CD4-positive, alpha-beta T cell treated with Interleukin-21 for 1 hour (primary cell): Measurements from ENCODE around the gene SERPINE1.
A peak's percentile ranks its signal among the peaks of the same experiment; 100 is the strongest.
"Not testable (repeated sequence)": the region's sequence is repeated elsewhere in the genome, so short reads cannot be mapped to it uniquely, and the experiment has no call there.

Source experiments
- DNase-seq: peaks from one replicate; pipeline ENCODE4 v3.0.0-alpha.2; 2020

The SERPINE1 gene

GRCh38 chr7:101126651-101127459 is at the start of gene SERPINE1:
SERPINE1 (plus strand) TSS chr7:101127104; CDS start chr7:101128394, 1,290 bp downstream.
- peak; percentile 58 for DNase-seq

GRCh38 chr7:101077303-101078086 is 49.4 kb upstream of the SERPINE1 start:
- peak; percentile 86 for DNase-seq

GRCh38 chr7:101081432-101081831 is 45.5 kb upstream of the SERPINE1 start:
- DNase-seq: no peak

- no peak for DNase-seq
Observed at GRCh38 chr7:101084865-101085161, 42.1 kb upstream of the SERPINE1 start.

DNA sequence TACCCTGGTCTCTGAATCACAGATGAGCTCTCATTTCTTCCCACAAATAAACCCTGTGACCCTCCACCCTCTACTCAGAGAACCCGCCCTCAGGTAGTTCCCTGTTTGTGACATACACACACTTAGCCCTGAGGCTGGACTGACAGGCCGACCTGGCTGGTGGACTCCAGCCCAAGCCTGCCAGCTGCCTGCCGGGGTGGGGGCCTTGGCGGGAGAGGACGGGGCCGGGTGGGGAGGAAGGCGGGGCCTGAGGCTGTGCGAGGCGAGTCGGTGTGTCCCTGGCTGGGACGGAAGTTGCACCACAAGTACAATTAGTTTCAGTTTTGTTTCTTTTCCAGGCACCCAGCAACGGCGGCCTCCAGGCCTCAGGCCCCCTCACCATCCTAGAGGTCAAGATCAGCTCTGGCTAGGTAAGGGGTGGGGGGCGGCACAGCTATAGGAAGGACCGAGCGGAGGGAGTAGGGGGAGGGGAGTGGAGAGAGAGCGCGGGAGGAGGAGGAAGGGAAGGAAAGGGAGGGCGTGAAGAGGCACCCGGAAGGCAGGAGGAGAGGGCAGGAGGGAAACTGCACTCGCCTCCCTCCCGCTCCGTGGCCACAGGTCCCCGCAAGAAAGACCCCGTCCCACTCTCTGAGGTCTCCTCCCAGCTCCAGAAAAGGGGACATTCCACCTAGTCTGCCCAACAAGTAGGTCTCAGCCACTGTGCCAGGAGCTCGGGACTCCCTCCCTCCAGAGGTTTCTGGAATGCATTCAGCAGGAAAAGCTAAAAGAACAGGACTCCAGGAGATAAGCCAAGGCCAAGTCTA is 41.5 kb upstream of the SERPINE1 start, which contains the start of gene TRIM56:
TRIM56 (plus strand) TSS at position 320 of the 803 bp plus-strand sequence. CDS start 1,832 bp downstream, outside the sequence.
- peak; percentile 78 for DNase-seq

DNA sequence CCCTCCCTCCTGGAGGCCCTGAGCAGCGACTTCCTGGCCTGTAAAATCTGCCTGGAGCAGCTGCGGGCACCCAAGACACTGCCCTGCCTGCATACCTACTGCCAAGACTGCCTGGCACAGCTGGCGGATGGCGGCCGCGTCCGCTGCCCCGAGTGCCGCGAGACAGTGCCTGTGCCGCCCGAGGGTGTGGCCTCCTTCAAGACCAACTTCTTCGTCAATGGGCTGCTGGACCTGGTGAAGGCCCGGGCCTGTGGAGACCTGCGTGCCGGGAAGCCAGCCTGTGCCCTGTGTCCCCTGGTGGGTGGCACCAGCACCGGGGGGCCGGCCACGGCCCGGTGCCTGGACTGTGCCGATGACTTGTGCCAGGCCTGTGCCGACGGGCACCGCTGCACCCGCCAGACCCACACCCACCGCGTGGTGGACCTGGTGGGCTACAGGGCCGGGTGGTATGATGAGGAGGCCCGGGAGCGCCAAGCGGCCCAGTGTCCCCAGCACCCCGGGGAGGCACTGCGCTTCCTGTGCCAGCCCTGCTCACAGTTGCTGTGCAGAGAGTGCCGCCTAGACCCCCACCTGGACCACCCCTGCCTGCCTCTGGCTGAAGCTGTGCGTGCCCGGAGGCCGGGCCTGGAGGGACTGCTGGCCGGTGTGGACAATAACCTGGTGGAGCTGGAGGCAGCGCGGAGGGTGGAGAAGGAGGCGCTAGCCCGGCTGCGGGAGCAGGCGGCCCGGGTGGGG is 39.4 kb upstream of the SERPINE1 start:
- DNase-seq: no peak

- no peak for DNase-seq
Observed at GRCh38 chr7:101088069-101088425, 38.9 kb upstream of the SERPINE1 start.

DNA sequence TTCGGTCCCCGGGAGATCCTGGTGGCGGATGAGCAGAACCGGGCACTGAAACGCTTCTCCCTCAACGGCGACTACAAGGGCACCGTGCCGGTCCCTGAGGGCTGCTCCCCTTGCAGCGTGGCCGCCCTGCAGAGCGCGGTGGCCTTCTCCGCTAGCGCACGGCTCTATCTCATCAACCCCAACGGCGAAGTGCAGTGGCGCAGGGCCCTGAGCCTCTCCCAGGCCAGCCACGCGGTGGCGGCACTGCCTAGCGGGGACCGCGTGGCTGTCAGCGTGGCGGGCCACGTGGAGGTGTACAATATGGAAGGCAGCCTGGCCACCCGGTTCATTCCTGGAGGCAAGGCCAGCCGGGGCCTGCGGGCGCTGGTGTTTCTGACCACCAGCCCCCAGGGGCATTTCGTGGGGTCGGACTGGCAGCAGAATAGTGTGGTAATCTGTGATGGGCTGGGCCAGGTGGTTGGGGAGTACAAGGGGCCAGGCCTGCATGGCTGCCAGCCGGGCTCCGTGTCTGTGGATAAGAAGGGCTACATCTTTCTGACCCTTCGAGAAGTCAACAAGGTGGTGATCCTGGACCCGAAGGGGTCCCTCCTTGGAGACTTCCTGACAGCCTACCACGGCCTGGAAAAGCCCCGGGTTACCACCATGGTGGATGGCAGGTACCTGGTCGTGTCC is 37.9 kb upstream of the SERPINE1 start:
- no peak for DNase-seq

DNA sequence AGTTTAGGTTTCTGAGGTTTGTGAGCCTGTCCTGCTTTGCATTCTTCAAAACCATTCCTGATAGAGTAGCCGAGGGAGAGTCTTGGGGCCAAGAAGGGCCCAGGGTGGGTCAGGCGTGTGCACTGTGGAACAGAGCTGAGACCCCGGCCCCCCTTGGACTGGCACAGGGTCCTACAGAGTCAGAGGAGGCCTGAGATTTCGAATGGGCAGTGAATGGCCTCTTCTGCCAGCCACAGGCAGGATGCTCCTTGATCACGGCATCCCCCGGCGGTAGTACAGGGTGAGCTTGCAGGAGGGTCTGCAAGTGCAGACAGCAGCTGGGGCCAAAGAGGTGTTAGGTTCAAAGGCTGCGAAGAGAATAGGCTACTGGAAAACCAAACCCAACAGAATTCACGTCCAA is 37.0 kb upstream of the SERPINE1 start:
- DNase-seq: no peak

DNA sequence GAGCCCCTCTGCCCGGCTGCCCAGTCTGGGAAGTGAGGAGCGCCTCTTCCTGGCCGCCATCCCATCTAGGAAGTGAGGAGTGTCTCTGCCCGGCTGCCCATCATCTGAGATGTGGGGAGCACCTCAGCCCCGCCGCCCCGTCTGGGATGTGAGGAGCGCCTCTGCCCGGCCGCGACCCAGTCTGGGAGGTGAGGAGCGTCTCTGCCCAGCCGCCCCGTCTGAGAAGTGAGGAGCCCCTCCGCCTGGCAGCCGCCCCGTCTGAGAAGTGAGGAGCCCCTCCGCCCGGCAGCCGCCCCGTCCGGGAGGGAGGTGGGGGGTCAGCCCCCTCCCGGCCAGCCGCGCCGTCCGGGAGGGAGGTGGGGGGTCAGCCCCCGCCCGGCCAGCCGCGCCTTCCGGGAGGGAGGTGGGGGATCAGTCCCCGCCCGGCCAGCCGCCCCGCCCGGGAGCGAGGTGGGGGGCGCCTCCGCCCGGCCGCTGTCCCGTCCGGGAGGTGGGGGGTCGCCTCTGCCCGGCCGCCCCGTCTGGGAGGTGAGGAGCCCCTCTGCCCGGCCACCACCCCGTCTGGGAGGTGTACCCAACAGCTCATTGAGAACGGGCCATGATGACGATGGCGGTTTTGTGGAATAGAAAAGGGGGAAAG is 34.5 kb upstream of the SERPINE1 start:
- DNase-seq: not testable (repeated sequence)

DNA sequence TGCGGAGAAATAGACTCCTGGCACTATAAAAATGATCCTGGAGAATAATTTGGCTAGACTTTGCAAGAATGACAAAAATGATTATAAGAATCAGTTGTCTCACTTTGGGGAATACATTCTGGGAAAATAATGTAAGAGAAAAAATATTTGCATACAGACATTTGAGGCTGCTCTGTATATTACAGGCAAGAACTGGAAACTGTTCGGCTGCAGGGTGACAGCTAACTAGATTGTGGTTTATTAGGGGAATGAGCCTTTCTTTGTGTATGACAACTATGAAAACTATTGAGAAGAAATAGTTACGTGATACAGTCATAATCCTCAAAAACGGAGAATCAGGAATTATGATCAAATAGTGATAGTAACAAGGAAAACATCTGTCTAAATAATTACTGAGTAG is 33.0 kb upstream of the SERPINE1 start:
- no peak for DNase-seq

DNA sequence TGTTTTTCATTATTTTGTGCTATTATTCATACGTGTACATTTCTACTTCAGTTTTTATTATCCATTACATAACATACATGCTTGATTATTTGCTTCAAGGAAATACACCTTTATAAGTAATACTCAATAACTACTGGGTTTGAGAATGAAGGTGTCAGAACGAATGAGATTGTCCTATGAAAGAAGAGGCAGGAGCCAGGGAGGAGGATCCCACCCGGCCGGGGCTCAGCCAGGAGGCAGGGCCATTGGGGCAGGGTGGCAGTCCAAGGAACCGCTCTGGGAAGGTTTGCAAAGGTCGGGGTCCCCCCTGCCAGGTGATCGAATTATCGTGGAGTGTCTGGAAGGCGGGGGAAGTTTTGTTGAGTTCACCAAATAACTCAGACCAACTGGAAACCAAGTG is 32.5 kb upstream of the SERPINE1 start:
- no peak for DNase-seq

- DNase-seq: no peak
Observed at GRCh38 chr7:101094791-101095375, 32.0 kb upstream of the SERPINE1 start.

DNA sequence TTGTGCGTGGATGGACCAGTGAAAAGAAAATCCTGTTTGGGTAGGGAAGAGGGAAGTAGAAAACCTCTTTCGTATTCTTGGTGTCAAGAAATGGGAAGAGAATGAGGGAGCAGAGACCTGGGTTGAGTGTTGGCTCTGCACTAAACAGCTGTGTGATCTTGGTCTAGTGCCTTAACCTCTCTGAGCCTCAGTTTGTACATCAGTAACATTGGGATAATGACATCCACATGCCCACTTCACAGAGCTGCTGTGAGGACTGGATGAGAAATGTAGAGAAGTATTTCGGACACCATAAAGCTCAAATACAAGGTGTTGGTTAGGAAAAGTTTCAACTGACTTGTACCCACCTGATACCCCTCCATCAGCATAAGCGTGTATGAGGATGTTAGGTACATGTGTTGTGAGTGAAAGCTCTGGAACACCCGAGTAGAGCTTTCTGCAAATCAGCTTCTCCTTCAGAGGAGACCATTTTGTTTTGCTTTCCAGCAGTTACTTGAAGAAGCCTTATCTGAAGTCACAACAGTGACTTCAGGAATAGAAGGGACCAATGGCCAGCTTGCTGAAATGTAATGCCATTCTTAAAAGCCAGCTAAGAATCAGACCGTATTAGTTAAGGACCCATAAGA is 30.5 kb upstream of the SERPINE1 start:
- no peak for DNase-seq

GRCh38 chr7:101096957-101097347 is 30.0 kb upstream of the SERPINE1 start:
- DNase-seq: no peak

DNA sequence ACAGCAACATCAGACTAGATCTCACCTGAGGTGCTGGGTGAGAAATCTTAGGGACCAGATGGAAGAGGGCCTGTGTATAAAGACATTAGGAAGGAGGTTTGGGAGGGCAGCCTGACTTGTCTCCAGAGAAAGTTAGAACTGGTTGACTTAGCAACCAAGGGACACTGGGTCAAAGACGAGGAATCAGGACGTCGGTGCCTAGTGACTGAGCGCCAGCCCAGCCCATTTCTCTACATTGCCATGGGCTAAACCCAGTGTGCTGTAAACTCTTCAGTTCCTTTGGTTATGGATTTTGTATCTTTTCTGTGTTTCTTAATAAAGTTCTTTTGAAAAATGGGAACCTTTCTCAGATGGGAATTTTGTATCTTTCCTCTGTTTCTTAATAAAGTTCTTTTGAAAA is 29.3 kb upstream of the SERPINE1 start:
- no peak for DNase-seq

DNA sequence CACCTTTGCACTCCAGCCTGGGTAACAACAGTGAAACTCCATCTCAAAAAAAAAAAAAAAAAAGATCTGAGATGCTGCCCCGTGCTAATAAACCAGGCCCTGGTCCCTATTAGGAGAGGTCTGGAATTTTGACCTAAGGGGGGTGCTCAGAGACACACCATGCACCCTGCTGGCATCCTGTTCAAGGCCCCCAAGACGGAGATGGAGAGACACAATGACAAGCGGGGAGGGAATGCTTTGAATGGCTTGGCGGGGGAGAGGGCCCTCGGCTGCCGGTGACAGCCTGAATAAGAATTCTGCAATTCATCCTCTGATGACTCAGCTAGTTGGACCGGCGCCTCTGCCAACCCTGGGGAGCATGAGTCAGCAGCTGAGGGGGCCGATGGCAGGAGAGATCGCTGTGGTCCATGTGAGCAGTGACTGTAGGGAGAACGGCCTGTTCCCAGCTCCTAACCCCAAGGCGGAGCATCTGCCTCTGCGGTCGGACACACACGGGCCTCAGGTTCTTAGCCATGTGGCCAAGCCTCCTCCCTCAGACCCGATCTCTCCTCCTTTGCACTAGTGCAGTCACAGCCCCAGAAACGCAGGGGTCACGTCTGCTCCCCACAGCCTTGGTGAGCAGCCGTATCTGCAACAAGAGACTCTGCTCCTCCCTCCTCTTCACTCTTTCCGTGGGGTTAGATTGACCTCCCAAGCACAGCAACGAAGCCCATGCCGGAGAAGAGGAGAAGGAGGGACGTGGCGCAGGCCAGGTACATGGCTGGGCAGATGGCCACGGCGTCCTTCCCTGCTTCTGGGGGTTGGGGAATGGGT is 26.7 kb upstream of the SERPINE1 start:
- DNase-seq: no peak

- no peak for DNase-seq
Observed at GRCh38 chr7:101100858-101101847, 25.8 kb upstream of the SERPINE1 start.

- no peak for DNase-seq
Observed at GRCh38 chr7:101102026-101102425, 24.9 kb upstream of the SERPINE1 start.
